GM12873 (cell line): ENCODE measurements around the gene IRX5.

ENCODE experiments used
- TF ChIP-seq, protein P1 (sequence below): IDR thresholded peaks from 2 replicates; pipeline ENCODE4 v1.5.1; 2012; ENCODE audit warnings: low read depth, mild to moderate bottlenecking, moderate library complexity, low read length, control low read depth; ENCODE audit not compliant: insufficient read depth; ENCODE audit errors: missing control alignments

IRX5 gene

DNA sequence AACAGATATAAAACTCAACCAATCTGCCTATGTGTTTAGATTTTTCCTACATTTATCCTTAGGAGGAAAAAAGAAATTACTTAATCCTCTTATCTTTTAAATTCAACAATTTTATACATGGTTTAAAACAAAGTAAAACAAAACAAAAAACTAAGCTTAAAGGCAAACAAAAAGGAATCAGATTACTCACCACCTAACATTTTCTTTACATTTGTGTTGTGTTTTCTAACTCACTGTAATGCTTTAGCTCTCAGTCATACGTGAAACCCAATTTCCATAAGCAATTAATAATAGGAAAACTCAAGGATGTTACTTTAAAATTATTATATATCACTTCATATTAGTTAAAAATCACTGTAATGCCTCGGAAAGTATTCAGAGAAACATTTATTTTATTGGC lies 6.7 kb upstream of the IRX5 start:
- TF ChIP-seq, protein P1, sequence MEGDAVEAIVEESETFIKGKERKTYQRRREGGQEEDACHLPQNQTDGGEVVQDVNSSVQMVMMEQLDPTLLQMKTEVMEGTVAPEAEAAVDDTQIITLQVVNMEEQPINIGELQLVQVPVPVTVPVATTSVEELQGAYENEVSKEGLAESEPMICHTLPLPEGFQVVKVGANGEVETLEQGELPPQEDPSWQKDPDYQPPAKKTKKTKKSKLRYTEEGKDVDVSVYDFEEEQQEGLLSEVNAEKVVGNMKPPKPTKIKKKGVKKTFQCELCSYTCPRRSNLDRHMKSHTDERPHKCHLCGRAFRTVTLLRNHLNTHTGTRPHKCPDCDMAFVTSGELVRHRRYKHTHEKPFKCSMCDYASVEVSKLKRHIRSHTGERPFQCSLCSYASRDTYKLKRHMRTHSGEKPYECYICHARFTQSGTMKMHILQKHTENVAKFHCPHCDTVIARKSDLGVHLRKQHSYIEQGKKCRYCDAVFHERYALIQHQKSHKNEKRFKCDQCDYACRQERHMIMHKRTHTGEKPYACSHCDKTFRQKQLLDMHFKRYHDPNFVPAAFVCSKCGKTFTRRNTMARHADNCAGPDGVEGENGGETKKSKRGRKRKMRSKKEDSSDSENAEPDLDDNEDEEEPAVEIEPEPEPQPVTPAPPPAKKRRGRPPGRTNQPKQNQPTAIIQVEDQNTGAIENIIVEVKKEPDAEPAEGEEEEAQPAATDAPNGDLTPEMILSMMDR, result no peak

- TF ChIP-seq, protein P1, result no peak
Measured at GRCh38 chr16:54926166-54926838, 4.4 kb upstream of the IRX5 start.

DNA sequence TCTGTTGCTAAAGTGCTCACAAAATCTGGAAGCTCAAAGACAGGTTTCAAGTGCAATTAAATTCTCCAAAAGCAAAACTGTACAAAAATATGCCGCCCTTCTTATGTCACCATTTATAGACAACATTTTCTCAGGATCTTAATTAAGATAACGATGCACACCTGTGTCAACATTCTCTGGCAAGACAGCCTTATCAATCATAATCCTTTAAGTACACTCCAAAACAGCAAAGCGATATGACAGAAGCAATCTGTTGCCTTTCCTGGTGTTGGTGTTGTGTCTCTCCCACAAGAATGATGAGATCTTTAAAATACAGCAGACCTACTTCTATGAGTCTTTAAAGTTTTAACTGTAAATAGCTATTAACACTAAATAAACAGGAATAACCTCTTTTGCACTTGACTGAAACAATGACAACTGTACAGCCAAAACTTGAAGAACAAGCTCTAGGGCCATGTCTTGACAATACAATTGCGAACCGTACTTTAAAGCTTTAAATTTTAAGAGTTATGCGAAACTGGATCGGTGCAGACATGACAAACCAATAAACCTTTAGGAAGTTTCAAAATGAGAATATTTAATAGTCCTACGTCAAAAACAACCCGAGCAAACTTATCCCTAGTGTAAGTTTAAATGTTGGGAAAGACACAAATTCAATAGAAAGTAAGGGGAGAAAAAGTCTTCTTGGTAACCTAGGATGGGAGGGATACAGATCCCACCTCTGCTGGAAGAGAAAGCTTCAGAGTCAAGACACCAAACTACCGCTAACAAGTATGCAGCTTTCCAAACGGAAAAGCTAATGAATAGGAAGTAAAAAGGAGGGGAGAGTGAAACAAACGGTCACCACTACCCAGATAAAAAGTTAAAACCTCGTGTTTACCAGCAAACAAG lies 3.3 kb upstream of the IRX5 start:
- TF ChIP-seq, protein P1, result no peak

- TF ChIP-seq, protein P1, result no peak
Measured at GRCh38 chr16:54928016-54928356, 2.7 kb upstream of the IRX5 start.

GRCh38 chr16:54928411-54929089 lies 2.1 kb upstream of the IRX5 start:
- TF ChIP-seq, protein P1, result no peak

GRCh38 chr16:54929090-54930004 lies 1.3 kb upstream of the IRX5 start:
- TF ChIP-seq, protein P1, result no peak
